Measurements from ENCODE around the gene NR1H3. TPM values are rescaled to one million over a fixed set of nuclear protein-coding genes. Genes with fewer than 3 reads are reported as not detected.

The NR1H3 gene
- polyA plus RNA-seq, 1 of the 3 experiments (the other 2 are of a cell fraction), result 7.3 TPM

GRCh38 chr11:47271328-47271727 lies 13.5 kb downstream of the NR1H3 start:
- Histone ChIP-seq H4K20me1 (ENCODE audit: insufficient read depth) (peaks cover 35% of the 10 kb centered on the region), H3K9me2 (no peaks in the 10 kb centered on the region), H2AFZ (ENCODE audit: low read depth) (no peak overlapping the region), H3K9ac (no peak overlapping the region), H3K4me1 (ENCODE audit: control insufficient read depth in 1 of 2, insufficient read depth in 2 of 2, low read depth in 1 of 2, low read length in 1 of 2) (peaks cover 30 to 34% of the 10 kb centered on the region in 2 experiments), H3K27me3 (ENCODE audit: insufficient read depth) (no peaks in the 10 kb centered on the region), H3K27ac (ENCODE audit: low read depth in 2 of 2, low read length in 1 of 2) (peak overlapping the region in 1 of 2 experiments; percentile 96; a peak in 3 of 4 replicates), H3K4me2 (peak overlapping the region; percentile 89; the same call in 1 of the 2 replicates), H3K79me2 (ENCODE audit: insufficient read depth) (peaks cover 47% of the 10 kb centered on the region), H3K9me3 (no peaks in the 10 kb centered on the region), H3F3A (replicated peaks; ENCODE audit: insufficient read depth) (peaks cover 15% of the 10 kb centered on the region), H3K4me3 (ENCODE audit: low read depth in 2 of 2, low read length in 1 of 2) (peak overlapping the region; percentile 56 to 73), H3K36me3 (replicated peaks in 1 of 2; ENCODE audit: control insufficient read depth in 1 of 2, insufficient read depth in 2 of 2, low read length in 1 of 2) (peaks cover 5 to 23% of the 10 kb centered on the region in 2 experiments)
- CTCF ChIA-PET, result interaction anchor here (0.7 to 2.4 kb wide), 16 partner anchors 10 to 141 kb away, joined by 3 to 26 read pairs (median 4); partner anchors contain the start of gene MYBPC3
- POLR2A ChIA-PET, result interaction anchor here (0.7 to 1.5 kb wide), 4 partner anchors 23 to 141 kb away, joined by 3 to 6 read pairs (median 4); partner anchors contain the start of gene ACP2
- no peak for DNase-seq
- WGBS (ENCODE audit: low lambda C conversion rate), result 65% methylated on average over 4 of the region's 4 CpGs
- TF ChIP-seq GATA2 (CRISPR knock-in tag; IDR thresholded peaks at IDR 0.05), result no peak
- no peak for TF ChIP-seq RCOR1 (IDR thresholded peaks at IDR 0.05; ENCODE audit: low read length)
- no peak for TF ChIP-seq FOXM1 (IDR thresholded peaks at IDR 0.05; ENCODE audit: low read depth)
- TF ChIP-seq FOSL2 (IDR thresholded peaks at IDR 0.05; ENCODE audit: borderline replicate concordance, low read depth), result no peak

DNA sequence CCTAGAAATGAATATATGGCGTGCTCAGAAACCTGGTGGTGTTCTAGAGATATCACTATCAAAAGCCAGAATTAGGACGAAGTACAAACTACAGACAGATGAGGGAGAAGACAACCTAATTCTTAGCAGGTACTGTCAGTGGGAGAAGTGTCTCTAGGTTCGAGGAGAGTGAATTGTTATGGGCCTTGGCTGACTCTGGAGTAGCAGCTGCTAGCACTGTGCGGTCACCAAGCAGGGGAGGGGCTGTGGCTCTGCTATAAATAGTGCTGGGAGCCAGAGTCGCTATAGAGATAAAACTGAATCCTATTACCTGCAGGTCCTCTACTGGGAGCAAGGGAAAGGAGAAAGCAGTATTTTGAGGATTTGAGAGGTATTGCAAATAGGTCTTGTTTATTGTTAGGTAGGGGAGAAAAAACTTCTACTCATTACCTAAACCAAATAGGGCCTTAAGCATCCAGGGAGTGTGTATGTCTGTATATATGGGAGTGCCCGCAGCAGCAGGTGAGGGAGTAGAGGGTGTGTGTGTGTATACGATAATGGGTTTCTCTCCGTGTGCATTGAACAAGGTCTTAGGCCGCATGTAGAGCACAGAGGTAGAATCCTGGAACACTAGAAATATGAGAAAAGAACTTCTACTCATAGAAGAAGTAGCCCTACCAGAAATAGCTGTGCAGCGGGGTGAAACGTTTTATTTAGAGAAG lies 14.3 kb downstream of the NR1H3 start:
- Histone ChIP-seq H3K36me3 (replicated peaks in 1 of 2; ENCODE audit: control insufficient read depth in 1 of 2, insufficient read depth in 2 of 2, low read length in 1 of 2) (peaks cover 13 to 31% of the 10 kb centered on the region in 2 experiments), H3K27ac (ENCODE audit: low read depth in 2 of 2, low read length in 1 of 2) (peak overlapping the region in 1 of 2 experiments; percentile 9; a peak in 1 of 4 replicates), H4K20me1 (ENCODE audit: insufficient read depth) (peaks cover 35% of the 10 kb centered on the region), H3F3A (replicated peaks; ENCODE audit: insufficient read depth) (peaks cover 15% of the 10 kb centered on the region), H3K9me3 (no peaks in the 10 kb centered on the region), H3K79me2 (ENCODE audit: insufficient read depth) (peaks cover 47% of the 10 kb centered on the region), H3K4me1 (ENCODE audit: control insufficient read depth in 1 of 2, insufficient read depth in 2 of 2, low read depth in 1 of 2, low read length in 1 of 2) (peaks cover 30 to 34% of the 10 kb centered on the region in 2 experiments), H3K9ac (no peak overlapping the region), H3K27me3 (ENCODE audit: insufficient read depth) (no peaks in the 10 kb centered on the region), H3K4me2 (peak overlapping the region; percentile 89; the same call in 1 of the 2 replicates), H3K9me2 (no peaks in the 10 kb centered on the region), H3K4me3 (ENCODE audit: low read depth in 2 of 2, low read length in 1 of 2) (0 out of 4 replicates have a peak overlapping the region, but pooled peaks of 1 of the 2 experiments have one; percentile 24), H2AFZ (ENCODE audit: low read depth) (no peak overlapping the region)
- TF ChIP-seq RFX5 (IDR thresholded peaks at IDR 0.05; ENCODE audit: low read length) (no peak), CHD2 (IDR thresholded peaks at IDR 0.05; ENCODE audit: low read length, partially characterized antibody) (no peak), FOSL2 (IDR thresholded peaks at IDR 0.05; ENCODE audit: borderline replicate concordance, low read depth) (no peak), EP300 (IDR thresholded peaks at IDR 0.05; ENCODE audit: borderline replicate concordance in 1 of 2, low read depth in 1 of 2, low read length in 1 of 2) (no peak), YY1 (IDR thresholded peaks at IDR 0.05; ENCODE audit: low read depth) (no peak), GATA2 (CRISPR knock-in tag; IDR thresholded peaks at IDR 0.05) (no peak), NFIC (IDR thresholded peaks at IDR 0.05; ENCODE audit: borderline replicate concordance) (no peak), FOXJ3 (CRISPR knock-in tag; IDR thresholded peaks at IDR 0.05) (no peak), USF2 (IDR thresholded peaks at IDR 0.05; ENCODE audit: borderline replicate concordance, low read depth, low read length) (no peak), RAD21 (IDR thresholded peaks at IDR 0.05; ENCODE audit: low read length) (no peak), ELF1 (IDR thresholded peaks at IDR 0.05) (no peak), IRF3 (IDR thresholded peaks at IDR 0.05; ENCODE audit: low read depth, low read length) (no peak)
- CTCF ChIA-PET, result interaction anchor here (0.7 to 4.1 kb wide), 13 partner anchors 9 to 140 kb away, joined by 3 to 26 read pairs (median 3); partner anchors contain the start of gene MYBPC3
- peak; percentile 31 for DNase-seq
- 81% methylated on average over 11 of the region's 11 CpGs for WGBS (ENCODE audit: low lambda C conversion rate)
- POLR2A ChIA-PET, result interaction anchor here (0.7 kb wide), 1 partner anchor 119 kb away, joined by 4 read pairs; no protein-coding TSS in a partner anchor

All from SK-N-SH (cell line).